CD8-positive, alpha-beta memory T cell (primary cell): ENCODE data around the gene SELENOT. TPM values are rescaled to one million over a fixed set of nuclear protein-coding genes. Genes with fewer than 3 reads are reported as not detected.

Experiments used
- CTCF ChIA-PET: fragments of 350-600 bp; sonication (Branson Sonifier 250); formaldehyde crosslinking; loops from one replicate; lab custom pipeline; 2021; ENCODE audit warnings: antibody characterized with exemption; lab: Charles Lee
- POLR2A ChIA-PET: fragments of 350-600 bp; sonication (Branson Sonifier 250); formaldehyde crosslinking; loops from one replicate; lab custom pipeline; 2021; ENCODE audit warnings: antibody characterized with exemption; lab: Charles Lee
- DNase-seq, 5 donors: peaks; one replicate each; pipeline versions ENCODE4 v3.0.0 to v3.0.0-alpha.2; 2020 to 2022; ENCODE audit warnings: mixed read lengths in 1 of 5
- H3K27ac ChIP-seq: one replicate; pipeline ENCODE4 v1.7.0; 2013; ENCODE audit warnings: low read depth, mild to moderate bottlenecking, low read length, moderate library complexity
- H3K27me3 ChIP-seq: 2 replicates; pipeline ENCODE4 v1.7.0; 2013; ENCODE audit warnings: low read length, mild to moderate bottlenecking; ENCODE audit not compliant: insufficient read depth, poor library complexity, severe bottlenecking
- H3K36me3 ChIP-seq: 2 replicates; pipeline ENCODE4 v1.7.0; 2013; ENCODE audit warnings: mild to moderate bottlenecking, low read length, moderate library complexity; ENCODE audit not compliant: insufficient read depth
- H3K4me1 ChIP-seq: 2 replicates; pipeline ENCODE4 v1.7.0; 2013; ENCODE audit warnings: mild to moderate bottlenecking, low read length, moderate library complexity; ENCODE audit not compliant: insufficient read depth
- H3K4me3 ChIP-seq: 2 replicates; pipeline ENCODE4 v1.7.0; 2013; ENCODE audit warnings: mild to moderate bottlenecking, low read length
- H3K9me3 ChIP-seq: 2 replicates; pipeline ENCODE4 v1.7.0; 2013; ENCODE audit warnings: mild to moderate bottlenecking, low read length
- H3K27ac Mint-ChIP-seq, 8 donors: one replicate each; pipeline ENCODE4 v1.8.0; 2020 to 2021; ENCODE audit warnings: mixed read lengths in 8 of 8, mild to moderate bottlenecking in 6 of 8, inconsistent platforms in 3 of 8, moderate library complexity in 3 of 8
- H3K27me3 Mint-ChIP-seq, 2 donors: one replicate each; pipeline ENCODE4 v1.8.0; 2020 to 2021; ENCODE audit warnings: mixed read lengths in 2 of 2, mild to moderate bottlenecking in 1 of 2, moderate library complexity in 1 of 2
- H3K36me3 Mint-ChIP-seq, 3 donors: one replicate each; pipeline ENCODE4 v1.8.0; 2020 to 2021; ENCODE audit warnings: mixed read lengths in 3 of 3, inconsistent platforms in 1 of 3, mild to moderate bottlenecking in 1 of 3
- H3K4me1 Mint-ChIP-seq, 3 donors: one replicate each; pipeline ENCODE4 v1.8.0; 2020 to 2021; ENCODE audit warnings: mixed read lengths in 3 of 3, inconsistent platforms in 1 of 3, mild to moderate bottlenecking in 1 of 3
- H3K4me3 Mint-ChIP-seq, 7 donors: one replicate each; pipeline ENCODE4 v1.8.0; 2020 to 2021; ENCODE audit warnings: mixed read lengths in 7 of 7, mild to moderate bottlenecking in 6 of 7, moderate library complexity in 4 of 7, inconsistent platforms in 2 of 7
- H3K9me3 Mint-ChIP-seq, 5 donors: one replicate each; pipeline ENCODE4 v1.8.0; 2020 to 2022; ENCODE audit warnings: mixed read lengths in 5 of 5, mild to moderate bottlenecking in 3 of 5, moderate library complexity in 2 of 5, inconsistent platforms in 1 of 5
- polyA plus RNA-seq: library from polyadenylated mRNA; unstranded; fragments of 300-500 nt; fragmentation: Illumina TruSeq; gene quantifications from one replicate; pipeline ENCODE4 v1.2.3, GENCODE V29; 2021
- total RNA-seq, 2 experiments: library from RNA; stranded (reverse); gene quantifications; one replicate each; pipeline ENCODE4 v1.2.3, GENCODE V29; 2021

SELENOT gene
- total RNA-seq (100 to 1,000 TPM; 158 to 162 TPM), polyA plus RNA-seq (311 TPM)

GRCh38 chr3:150603153-150603979 lies at the start of gene SELENOT:
SELENOT (plus strand) TSS chr3:150603321; CDS start chr3:150603363, 42 bp downstream.
- Histone ChIP-seq H3K4me1 (peaks cover 51% of the 10 kb centered on the region), H3K4me3 (peak within 1 kb of the TSS; percentile 89), H3K27me3 (no peaks in the 10 kb centered on the region), H3K9me3 (no peaks in the 10 kb centered on the region), H3K36me3 (no peaks in the 10 kb centered on the region), H3K27ac (peak within 1 kb of the TSS; percentile 92)
- peak within 1 kb of the TSS; percentile 96 to 100 (median 99) for H3K27ac Mint-ChIP-seq
- no peaks in the 10 kb centered on the region for H3K9me3 Mint-ChIP-seq
- peaks cover 57 to 82% (median 78%) of the 10 kb centered on the region in 3 donors for H3K4me1 Mint-ChIP-seq
- peak within 1 kb of the TSS; percentile 93 to 99 (median 98) for H3K4me3 Mint-ChIP-seq
- peaks cover 0 to 7% of the 10 kb centered on the region in 2 donors for H3K27me3 Mint-ChIP-seq
- ChIA-PET POLR2A (interaction anchor here (0.5 to 2.1 kb wide), 13 partner anchors 9 to 195 kb away, joined by 3 to 36 read pairs (median 3); partner anchors contain the start of genes EIF2A, ERICH6, SERP1 and SIAH2), CTCF (interaction anchor here (1.0 to 1.7 kb wide), 8 partner anchors 9 to 160 kb away, joined by 3 to 7 read pairs (median 4); partner anchors contain the start of genes ERICH6 and SIAH2)
- peaks cover 3 to 41% (median 15%) of the 10 kb centered on the region in 3 donors for H3K36me3 Mint-ChIP-seq
- peak; percentile 91 to 97 (median 96) for DNase-seq

- H3K4me3 Mint-ChIP-seq, result no peak overlapping the region
- CTCF ChIA-PET, result no interaction called here
- peak overlapping the region in 4 of 8 donors; percentile 46 to 85 (median 62) for H3K27ac Mint-ChIP-seq
- Histone ChIP-seq H3K9me3 (no peaks in the 10 kb centered on the region), H3K27me3 (no peaks in the 10 kb centered on the region), H3K36me3 (peaks cover 20% of the 10 kb centered on the region), H3K4me1 (peaks cover 6% of the 10 kb centered on the region), H3K27ac (no peak overlapping the region), H3K4me3 (no peak overlapping the region)
- H3K27me3 Mint-ChIP-seq, result no peaks in the 10 kb centered on the region
- H3K9me3 Mint-ChIP-seq, result no peaks in the 10 kb centered on the region
- H3K4me1 Mint-ChIP-seq, result peaks cover 43 to 62% (median 55%) of the 10 kb centered on the region in 3 donors
- H3K36me3 Mint-ChIP-seq, result peaks cover 6 to 64% (median 15%) of the 10 kb centered on the region in 3 donors
- POLR2A ChIA-PET, result no interaction called here
- no peak for DNase-seq
Measured at GRCh38 chr3:150555859-150556436, 47.2 kb upstream of the SELENOT start.

- Mint-ChIP-seq H3K4me3 (no peak overlapping the region), H3K36me3 (peaks cover 6 to 63% (median 13%) of the 10 kb centered on the region in 3 donors), H3K27me3 (no peaks in the 10 kb centered on the region), H3K27ac (peak overlapping the region in 1 of 8 donors; percentile 58), H3K9me3 (no peaks in the 10 kb centered on the region), H3K4me1 (peaks cover 40 to 57% (median 52%) of the 10 kb centered on the region in 3 donors)
- no peak overlapping the region for H3K27ac ChIP-seq
- peaks cover 6% of the 10 kb centered on the region for H3K4me1 ChIP-seq
- ChIA-PET POLR2A (no interaction called here), CTCF (no interaction called here)
- H3K9me3 ChIP-seq, result no peaks in the 10 kb centered on the region
- H3K4me3 ChIP-seq, result no peak overlapping the region
- H3K36me3 ChIP-seq, result peaks cover 20% of the 10 kb centered on the region
- no peak for DNase-seq
- no peaks in the 10 kb centered on the region for H3K27me3 ChIP-seq
Measured at GRCh38 chr3:150556792-150557191, 46.3 kb upstream of the SELENOT start.

- no peak overlapping the region for H3K4me3 ChIP-seq
- no peak overlapping the region for H3K27ac ChIP-seq
- Mint-ChIP-seq H3K27me3 (no peaks in the 10 kb centered on the region), H3K4me3 (no peak overlapping the region), H3K4me1 (peaks cover 38 to 54% (median 52%) of the 10 kb centered on the region in 3 donors), H3K9me3 (no peaks in the 10 kb centered on the region), H3K27ac (peak overlapping the region in 1 of 8 donors; percentile 15), H3K36me3 (peaks cover 6 to 62% (median 11%) of the 10 kb centered on the region in 3 donors)
- CTCF ChIA-PET, result no interaction called here
- DNase-seq, result no peak
- no peaks in the 10 kb centered on the region for H3K27me3 ChIP-seq
- POLR2A ChIA-PET, result no interaction called here
- peaks cover 6% of the 10 kb centered on the region for H3K4me1 ChIP-seq
- peaks cover 14% of the 10 kb centered on the region for H3K36me3 ChIP-seq
- H3K9me3 ChIP-seq, result no peaks in the 10 kb centered on the region
Measured at GRCh38 chr3:150557725-150558124, 45.4 kb upstream of the SELENOT start.

GRCh38 chr3:150564243-150564642 lies 38.9 kb upstream of the SELENOT start:
- Histone ChIP-seq H3K9me3 (no peaks in the 10 kb centered on the region), H3K27ac (no peak overlapping the region), H3K4me3 (no peak overlapping the region), H3K27me3 (no peaks in the 10 kb centered on the region), H3K36me3 (peaks cover 27% of the 10 kb centered on the region), H3K4me1 (no peaks in the 10 kb centered on the region)
- no peak overlapping the region for H3K4me3 Mint-ChIP-seq
- DNase-seq, result no peak
- ChIA-PET CTCF (no interaction called here), POLR2A (no interaction called here)
- H3K27me3 Mint-ChIP-seq, result no peaks in the 10 kb centered on the region
- H3K27ac Mint-ChIP-seq, result no peak overlapping the region
- peaks cover 5 to 10% (median 7%) of the 10 kb centered on the region in 3 donors for H3K4me1 Mint-ChIP-seq
- no peaks in the 10 kb centered on the region for H3K9me3 Mint-ChIP-seq
- H3K36me3 Mint-ChIP-seq, result peaks cover 4 to 61% (median 7%) of the 10 kb centered on the region in 3 donors

- H3K36me3 Mint-ChIP-seq, result peaks cover 5 to 69% (median 17%) of the 10 kb centered on the region in 3 donors
- POLR2A ChIA-PET, result no interaction called here
- CTCF ChIA-PET, result no interaction called here
- H3K27me3 Mint-ChIP-seq, result no peaks in the 10 kb centered on the region
- H3K4me1 Mint-ChIP-seq, result peaks cover 0 to 5% (median 2%) of the 10 kb centered on the region in 3 donors
- H3K9me3 ChIP-seq, result no peaks in the 10 kb centered on the region
- no peaks in the 10 kb centered on the region for H3K27me3 ChIP-seq
- peak overlapping the region in 2 of 8 donors; percentile 10 to 17 for H3K27ac Mint-ChIP-seq
- no peak overlapping the region for H3K4me3 ChIP-seq
- no peaks in the 10 kb centered on the region for H3K4me1 ChIP-seq
- H3K36me3 ChIP-seq, result peaks cover 34% of the 10 kb centered on the region
- DNase-seq, result no peak
- no peak overlapping the region for H3K27ac ChIP-seq
- H3K9me3 Mint-ChIP-seq, result no peaks in the 10 kb centered on the region
- H3K4me3 Mint-ChIP-seq, result no peak overlapping the region
Measured at GRCh38 chr3:150567328-150567727, 35.8 kb upstream of the SELENOT start.

- DNase-seq, result no peak
- H3K4me1 Mint-ChIP-seq, result peaks cover 11 to 49% (median 32%) of the 10 kb centered on the region in 3 donors
- H3K27me3 Mint-ChIP-seq, result peaks cover 0 to 2% of the 10 kb centered on the region in 2 donors
- CTCF ChIA-PET, result interaction anchor here (1.8 kb wide), 1 partner anchor 25 kb away, joined by 5 read pairs; the partner anchor contains the start of gene SELENOT
- POLR2A ChIA-PET, result no interaction called here
- Histone ChIP-seq H3K4me3 (no peak overlapping the region), H3K27me3 (no peaks in the 10 kb centered on the region), H3K27ac (no peak overlapping the region), H3K36me3 (no peaks in the 10 kb centered on the region), H3K9me3 (no peaks in the 10 kb centered on the region), H3K4me1 (no peaks in the 10 kb centered on the region)
- peaks cover 4 to 75% (median 10%) of the 10 kb centered on the region in 3 donors for H3K36me3 Mint-ChIP-seq
- no peaks in the 10 kb centered on the region for H3K9me3 Mint-ChIP-seq
- no peak overlapping the region for H3K4me3 Mint-ChIP-seq
- peak overlapping the region in 2 of 8 donors; percentile 47 to 57 for H3K27ac Mint-ChIP-seq
Measured at GRCh38 chr3:150577855-150578254, 25.3 kb upstream of the SELENOT start.
